Skin epidermis (tissue), 12 donors: ENCODE measurements around the gene GGCT.
"Not testable (repeated sequence)": the region's sequence is repeated elsewhere in the genome, so short reads cannot be mapped to it uniquely, and the experiment has no call there.

Experiments
- H3K27ac ChIP-seq, 21 experiments: fragments of 200-600 bp; sonication (generic) in 11 of 21; one replicate each; pipeline ENCODE4 v1.5.0; 2020; ENCODE audit warnings: mild to moderate bottlenecking in 3 of 21, inconsistent platforms in 2 of 21, moderate library complexity in 2 of 21
- H3K4me3 ChIP-seq, 7 experiments: fragments of 200-600 bp; sonication (generic) in 2 of 7; one replicate each; pipeline ENCODE4 v1.5.0; 2020; ENCODE audit warnings: inconsistent platforms in 2 of 7, mild to moderate bottlenecking in 2 of 7, moderate library complexity in 1 of 7

The GGCT gene

GRCh38 chr7:30521532-30521931 lies 16.9 kb upstream of the GGCT start:
- Histone ChIP-seq H3K27ac (peak overlapping the region in 8 of 21 experiments; percentile 6 to 56 (median 20)), H3K4me3 (no peak overlapping the region)

GRCh38 chr7:30519122-30519521 lies 14.5 kb upstream of the GGCT start:
- Histone ChIP-seq H3K4me3 (no peak overlapping the region), H3K27ac (peak overlapping the region in 3 of 21 experiments; percentile 13 to 56 (median 15))

- no peak overlapping the region for H3K4me3 ChIP-seq
Observed at GRCh38 chr7:30515761-30516160, 11.1 kb upstream of the GGCT start.

DNA sequence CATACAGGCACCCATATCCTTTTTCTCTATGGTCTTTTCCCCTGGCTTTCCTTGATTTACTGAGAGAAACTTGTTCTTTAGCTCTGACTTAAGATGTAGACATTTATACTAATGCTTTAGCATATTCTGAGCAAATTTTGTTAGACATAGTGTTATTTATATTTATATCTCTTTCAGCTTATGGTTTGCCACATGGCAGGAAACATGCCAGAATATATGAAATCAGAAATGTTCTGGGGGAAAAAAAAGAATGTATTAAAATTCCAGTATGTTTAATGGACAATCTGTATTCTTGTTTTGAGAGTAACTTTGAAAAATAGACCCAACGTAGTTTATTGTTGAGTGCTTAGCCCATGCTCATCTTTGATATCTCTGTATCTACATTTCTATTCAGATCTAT lies 10.1 kb upstream of the GGCT start:
- Histone ChIP-seq H3K27ac (no peak overlapping the region), H3K4me3 (no peak overlapping the region)

More at GRCh38 chr7:30515761-30516160, 11.1 kb upstream of the GGCT start:
- H3K27ac ChIP-seq: no peak overlapping the region

GRCh38 chr7:30514177-30514576 lies 9.5 kb upstream of the GGCT start:
- Histone ChIP-seq H3K4me3 (no peak overlapping the region), H3K27ac (peak overlapping the region in 2 of 21 experiments; percentile 6 to 18)

DNA sequence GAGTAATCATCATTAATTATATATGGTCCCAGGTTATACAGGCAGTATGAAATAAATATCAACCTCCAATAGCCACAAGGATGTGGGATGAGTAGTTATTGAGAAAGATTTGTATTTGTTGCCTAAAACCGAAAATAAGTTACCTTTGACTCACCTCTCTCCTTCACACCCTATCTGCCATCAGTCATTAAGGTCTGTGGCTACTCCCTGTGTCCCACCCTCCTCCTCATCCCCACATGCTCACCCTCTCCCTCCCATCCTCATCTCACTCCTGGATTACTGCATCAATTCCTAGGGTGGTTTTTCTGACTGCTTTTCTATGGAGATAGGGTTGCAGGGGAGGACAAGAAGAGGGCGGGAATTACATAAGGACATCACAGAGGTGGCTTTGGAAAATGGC lies 9.1 kb upstream of the GGCT start:
- H3K4me3 ChIP-seq: no peak overlapping the region
- H3K27ac ChIP-seq: peak overlapping the region in 2 of 21 experiments; percentile 6 to 18

DNA sequence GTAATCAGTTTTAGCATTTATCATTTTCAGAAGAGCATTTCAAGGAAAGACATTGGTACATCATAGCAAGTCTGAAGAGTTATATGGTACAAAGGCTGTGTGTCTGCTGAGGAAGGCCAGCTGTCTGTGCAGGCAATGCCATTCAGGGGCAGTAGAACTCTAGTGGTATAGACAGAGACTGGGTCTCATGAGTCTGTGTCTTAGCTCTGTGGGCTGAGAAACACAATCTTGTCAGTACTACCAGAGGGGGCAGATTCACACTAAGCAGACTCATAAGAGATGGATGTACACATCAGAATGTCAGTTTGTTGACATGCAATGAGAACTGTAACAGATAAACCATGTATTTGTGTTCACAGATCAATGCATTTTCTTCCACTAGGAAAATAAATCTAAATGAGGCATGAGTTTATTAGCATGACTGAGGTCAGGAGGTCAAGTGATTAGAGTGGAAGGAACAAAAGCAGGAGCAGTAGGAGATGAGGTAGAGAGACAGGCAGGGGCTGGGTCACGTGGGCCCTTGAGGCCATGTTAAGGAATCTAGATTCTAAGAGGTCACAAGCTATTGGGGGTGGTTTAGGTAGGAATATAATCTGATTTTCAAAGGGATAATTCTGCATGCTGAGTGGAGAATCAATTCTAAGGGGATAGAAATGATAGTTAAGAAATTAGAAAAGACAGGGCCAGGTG lies 7.5 kb upstream of the GGCT start:
- H3K4me3 ChIP-seq: no peak overlapping the region
- no peak overlapping the region for H3K27ac ChIP-seq

GRCh38 chr7:30511494-30511893 lies 6.9 kb upstream of the GGCT start:
- Histone ChIP-seq H3K4me3 (no peak overlapping the region), H3K27ac (no peak overlapping the region)

DNA sequence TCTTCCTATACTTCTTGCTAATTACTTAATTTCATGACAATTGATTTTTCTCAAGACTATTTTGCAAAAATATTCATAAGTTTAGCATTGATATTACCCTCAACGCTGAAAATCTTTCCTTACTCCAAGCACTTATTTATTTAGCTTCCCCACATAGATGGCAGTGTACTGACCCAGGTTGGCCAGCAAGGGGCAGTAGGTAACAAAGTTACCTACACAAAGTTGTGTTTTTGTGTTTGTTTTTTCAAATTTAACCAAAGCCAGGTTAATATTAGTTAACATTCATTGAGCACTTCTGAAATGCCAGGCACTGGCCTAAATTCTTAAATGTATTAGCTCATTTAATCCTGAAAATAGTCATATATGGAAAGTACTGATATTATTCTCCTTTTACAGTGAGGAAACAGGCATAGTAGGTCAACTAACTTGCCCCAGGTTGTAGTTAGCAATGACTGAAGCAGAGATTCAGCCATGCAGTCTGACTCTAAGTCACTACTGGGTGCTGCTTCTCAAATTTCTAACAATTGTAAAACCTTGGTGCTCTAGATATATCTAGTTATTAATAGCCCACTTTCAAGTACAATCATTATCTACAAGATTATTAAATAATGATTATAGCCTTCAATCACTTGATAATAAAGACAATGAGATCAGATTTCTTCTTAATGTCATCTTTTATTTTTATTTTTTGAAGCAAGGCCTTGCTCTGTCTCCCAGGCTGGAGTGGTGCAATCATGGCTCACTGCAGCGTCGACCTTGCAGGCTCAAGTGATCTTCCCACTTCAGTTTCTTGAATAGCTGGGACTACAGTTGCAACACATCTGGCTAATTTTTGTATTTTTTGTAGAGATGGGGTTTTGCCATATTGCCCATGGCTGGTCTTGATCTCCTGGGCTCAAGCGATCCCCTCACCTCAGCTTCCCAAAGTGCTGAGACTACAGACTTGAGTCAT lies 5.8 kb upstream of the GGCT start:
- Histone ChIP-seq H3K27ac (peak overlapping the region in 11 of 21 experiments; percentile 3 to 68 (median 52)), H3K4me3 (no peak overlapping the region)

DNA sequence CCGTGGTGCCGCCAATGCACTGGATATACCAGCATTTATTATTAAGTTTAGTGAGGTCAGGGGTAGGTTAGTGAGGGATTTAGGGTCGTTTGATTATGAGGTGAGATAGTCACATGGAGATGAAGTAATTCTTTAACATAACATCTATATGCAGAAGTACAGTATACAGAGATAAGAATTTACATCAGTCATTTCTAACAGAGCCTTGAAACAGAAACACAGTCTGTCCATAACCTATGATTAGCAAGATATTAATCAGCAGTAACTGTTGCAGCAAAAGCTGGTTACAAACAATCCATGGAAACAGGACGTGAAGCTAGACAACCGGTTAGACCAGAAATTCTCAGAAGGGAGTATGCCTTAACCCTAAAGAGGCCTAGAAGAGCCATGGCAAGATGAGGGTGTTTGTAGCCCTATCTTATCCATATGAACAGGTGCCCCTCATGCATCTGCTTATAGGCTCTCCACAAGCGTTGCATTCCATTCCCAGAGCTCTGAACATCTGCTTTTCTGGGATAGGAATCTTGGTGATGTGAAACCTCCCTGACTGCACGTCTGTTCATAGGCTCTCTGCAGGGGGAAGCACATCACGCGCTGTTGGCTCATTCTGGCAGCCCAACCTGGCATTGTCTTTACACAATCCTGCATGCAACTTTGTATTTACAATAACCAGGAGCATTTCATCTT lies 4.7 kb upstream of the GGCT start:
- H3K4me3 ChIP-seq: not testable (repeated sequence)
- H3K27ac ChIP-seq: peak overlapping the region in 12 of 21 experiments; percentile 7 to 68 (median 50)

- H3K4me3 ChIP-seq, H3K27ac ChIP-seq: not testable (repeated sequence)
Observed at GRCh38 chr7:30507346-30507900, 2.8 kb upstream of the GGCT start.

GRCh38 chr7:30505174-30505697 lies 607 bp upstream of the GGCT start:
- Histone ChIP-seq H3K27ac (peak overlapping the region in 20 of 21 experiments; percentile 75 to 96 (median 88)), H3K4me3 (peak overlapping the region; percentile 71 to 95 (median 83))

DNA sequence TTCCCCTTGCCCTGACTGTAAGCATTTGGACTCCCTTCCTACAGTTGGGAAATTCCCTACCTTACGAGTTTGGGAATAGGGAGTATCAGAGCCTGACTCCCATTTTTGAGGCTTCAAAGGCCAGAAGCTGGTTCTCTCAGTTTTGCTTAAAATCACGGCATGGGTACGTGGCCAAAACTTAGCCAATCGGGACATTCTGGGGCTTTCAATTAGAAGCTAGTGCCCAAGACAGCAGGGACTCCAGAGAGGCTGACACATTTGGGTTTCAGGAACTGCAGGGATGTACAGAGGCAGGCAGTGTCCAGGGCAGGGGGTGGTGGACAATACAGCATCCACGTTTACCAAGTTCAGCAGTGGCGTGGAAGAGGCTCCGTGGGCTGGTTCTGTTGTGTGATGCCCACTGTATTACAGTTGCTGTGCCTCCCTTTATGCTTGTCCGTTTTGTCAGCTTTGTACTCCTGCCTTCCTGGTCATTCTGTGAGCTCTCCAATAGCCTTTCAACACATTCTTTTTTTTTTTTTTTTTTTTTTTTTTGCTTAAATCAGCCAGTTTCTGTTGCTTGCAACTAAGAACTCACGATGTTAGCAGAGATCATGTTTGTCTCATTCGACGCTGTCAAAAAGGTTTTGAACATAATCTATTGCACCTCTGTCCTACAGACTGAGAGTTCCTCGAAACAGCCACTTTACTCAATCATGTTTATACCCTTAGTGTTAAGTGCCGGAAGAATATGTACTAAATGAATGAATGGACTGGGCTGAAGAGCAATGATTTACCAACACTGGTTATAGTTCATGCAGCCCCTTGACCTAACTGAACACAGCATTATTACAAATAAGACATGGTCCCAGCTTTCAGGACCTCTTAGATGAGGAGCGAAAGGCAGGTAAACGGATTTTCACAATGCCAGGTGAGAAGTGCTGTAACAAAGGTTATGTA lies 1.1 kb downstream of the GGCT start:
- Histone ChIP-seq H3K27ac (peak overlapping the region in 18 of 21 experiments; percentile 77 to 94 (median 87)), H3K4me3 (peak overlapping the region; percentile 71 to 95 (median 83))

DNA sequence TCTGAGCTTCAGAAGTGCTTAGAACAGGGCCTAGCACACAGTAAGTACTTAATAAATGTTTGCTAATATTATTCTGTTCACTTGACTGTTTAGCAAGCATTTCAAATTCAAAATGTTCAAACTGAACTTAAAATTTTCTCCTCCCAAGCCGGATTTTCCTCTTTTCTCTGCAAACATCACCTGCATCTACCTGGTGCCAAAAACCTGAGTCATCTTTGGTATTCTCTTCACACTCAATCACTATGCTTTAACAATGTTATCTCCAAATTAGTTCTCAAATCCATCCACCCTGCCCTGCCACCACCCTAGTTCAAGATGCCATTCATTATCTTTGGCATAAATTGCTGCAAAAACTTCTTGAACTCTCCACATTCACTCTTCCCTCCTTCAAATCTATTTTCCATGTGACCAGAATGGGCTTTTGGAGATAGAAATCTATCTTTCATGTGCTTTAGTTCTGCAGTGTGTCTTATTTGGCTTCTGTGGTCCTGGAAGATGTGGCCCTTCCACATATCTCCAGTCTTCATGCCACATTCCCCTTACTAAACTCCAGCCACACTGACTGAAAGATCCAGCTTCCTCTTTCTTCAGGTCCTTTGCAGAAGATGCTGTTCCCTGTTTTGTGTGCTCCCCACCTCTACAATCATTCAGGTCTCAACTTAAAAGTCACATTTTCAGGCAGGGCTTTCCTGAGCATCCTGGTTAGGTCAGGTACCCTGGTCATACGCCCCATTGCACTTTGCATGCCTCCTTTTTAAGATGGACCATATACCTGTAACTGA lies 2.0 kb downstream of the GGCT start:
- peak overlapping the region in 5 of 21 experiments; percentile 3 to 31 (median 10) for H3K27ac ChIP-seq
- peak overlapping the region in 2 of 7 experiments; percentile 79 to 94 for H3K4me3 ChIP-seq

DNA sequence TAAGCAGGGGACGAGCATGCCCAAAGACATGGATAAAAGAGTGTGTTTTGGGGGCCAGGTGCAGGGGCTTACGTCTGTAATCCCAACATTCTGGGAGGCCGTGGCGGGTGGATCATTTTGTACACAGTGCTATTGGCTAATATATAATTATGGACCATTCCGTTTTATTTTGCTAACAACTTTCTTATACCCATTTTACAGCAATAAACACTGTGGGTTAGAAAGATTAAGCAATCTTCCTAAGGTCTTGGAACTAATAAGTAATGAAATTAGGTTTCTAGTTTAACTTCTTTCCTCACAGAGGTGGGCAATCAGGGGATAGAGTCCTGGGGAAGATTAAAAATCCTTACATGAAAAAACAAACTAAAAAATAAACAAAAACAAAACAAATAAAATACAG lies 3.4 kb downstream of the GGCT start:
- Histone ChIP-seq H3K4me3 (no peak overlapping the region), H3K27ac (no peak overlapping the region)

DNA sequence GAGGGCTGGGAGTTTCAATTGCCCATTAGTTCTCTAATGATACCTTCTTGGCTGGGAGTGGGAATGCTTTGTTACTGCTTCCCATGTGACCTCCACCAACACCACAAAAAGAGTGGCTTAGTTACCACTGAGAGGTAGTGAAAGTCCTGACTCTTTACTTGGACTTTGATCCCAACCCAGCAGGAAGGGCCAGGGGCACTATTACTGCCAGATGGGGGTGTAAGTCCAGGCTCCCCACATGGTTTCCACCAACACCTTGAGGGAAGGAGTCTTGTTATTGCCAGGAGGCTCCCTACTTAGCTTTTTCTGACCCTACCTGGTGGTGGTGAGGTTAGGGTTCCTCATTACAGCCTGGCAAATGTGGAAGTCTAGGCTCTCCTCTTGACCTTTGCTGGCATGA lies 11.4 kb downstream of the GGCT start:
- no peak overlapping the region for H3K4me3 ChIP-seq
- H3K27ac ChIP-seq: no peak overlapping the region

- no peak overlapping the region for H3K27ac ChIP-seq
- H3K4me3 ChIP-seq: no peak overlapping the region
Observed at GRCh38 chr7:30491417-30491816, 13.2 kb downstream of the GGCT start.

DNA sequence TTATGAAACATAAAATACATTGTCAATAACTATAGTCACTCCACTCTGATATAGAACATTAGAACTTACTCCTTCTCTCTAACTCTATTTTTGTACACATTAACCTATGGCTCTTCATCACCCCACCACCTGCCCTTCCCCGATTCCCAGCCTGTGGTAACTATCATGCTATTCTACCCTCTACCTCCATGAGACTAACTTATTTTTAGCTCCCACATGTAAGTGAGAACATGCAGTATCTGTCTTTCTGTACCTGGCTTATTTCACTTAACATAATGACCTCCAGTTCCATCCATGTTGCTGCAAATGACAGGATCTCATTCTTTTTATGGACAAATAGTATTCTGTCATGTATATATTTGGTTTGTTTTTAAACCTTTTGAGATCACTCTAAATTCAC lies 17.3 kb downstream of the GGCT start:
- Histone ChIP-seq H3K4me3 (no peak overlapping the region), H3K27ac (no peak overlapping the region)
